H1 (cell line): ENCODE measurements around the gene HS3ST5. TPM values are rescaled to one million over a fixed set of nuclear protein-coding genes. Genes with fewer than 3 reads are reported as not detected.

Experiments
- CTCF ChIA-PET: fragments of 300-600 bp; sonication (Branson Sonifier 250); formaldehyde crosslinking; loops from one replicate; lab custom pipeline; 2021; ENCODE audit not compliant: partially characterized antibody; lab: Charles Lee
- POLR2A ChIA-PET: fragments of 300-600 bp; sonication (Branson Sonifier 250); formaldehyde crosslinking; loops from one replicate; lab custom pipeline; 2021; ENCODE audit warnings: inconsistent platforms; ENCODE audit not compliant: partially characterized antibody; lab: Charles Lee
- DNase-seq, 2 experiments: peaks; one replicate each; pipeline versions ENCODE4 v3.0.0 to v3.0.0-alpha.2; 2010 to 2022; ENCODE audit warnings: low spot score in 2 of 2, low read depth in 1 of 2, mixed read lengths in 1 of 2
- FAIRE-seq: peaks from 2 replicates; lab custom pipeline; 2011; peaks lifted over from hg19 to GRCh38; lab: Jason Lieb, UNC
- H2AFZ ChIP-seq: 2 replicates; pipeline ENCODE4 v1.8.1; 2012; ENCODE audit warnings: low read length, inconsistent platforms
- H2AK5ac ChIP-seq: 2 replicates; pipeline ENCODE4 v1.6.1; 2013; ENCODE audit warnings: low read depth, low read length
- H2BK120ac ChIP-seq: replicated peaks from 2 replicates; pipeline ENCODE3; 2013; ENCODE audit warnings: low read depth, low read length, inconsistent platforms
- H2BK12ac ChIP-seq: 2 replicates; pipeline ENCODE4 v1.6.1; 2013; ENCODE audit warnings: low read depth, low read length
- H2BK15ac ChIP-seq: 2 replicates; pipeline ENCODE4 v1.6.1; 2013; ENCODE audit warnings: low read length
- H2BK20ac ChIP-seq: 2 replicates; pipeline ENCODE4 v1.6.1; 2013; ENCODE audit warnings: low read length
- H2BK5ac ChIP-seq: 2 replicates; pipeline ENCODE4 v1.6.1; 2013; ENCODE audit warnings: low read depth, low read length
- H3K14ac ChIP-seq: 2 replicates; pipeline ENCODE4 v1.6.1; 2013; ENCODE audit warnings: inconsistent platforms; ENCODE audit not compliant: insufficient read length
- H3K18ac ChIP-seq: 2 replicates; pipeline ENCODE4 v1.6.1; 2013; ENCODE audit warnings: low read length; ENCODE audit errors: extremely low read depth
- H3K23ac ChIP-seq: 2 replicates; pipeline ENCODE4 v1.6.1; 2013; ENCODE audit warnings: inconsistent platforms; ENCODE audit not compliant: insufficient read length
- H3K23me2 ChIP-seq: 2 replicates; pipeline ENCODE4 v1.6.1; 2013; ENCODE audit warnings: low read depth, low read length
- H3K27ac ChIP-seq: 2 replicates; pipeline ENCODE4 v1.6.1; 2011; ENCODE audit warnings: low read depth, low read length, inconsistent platforms
- H3K27me3 ChIP-seq, 4 experiments: replicated peaks in 1 of 4; 1 replicate in 1 of 4; 2 replicates in 3 of 4; pipeline versions ENCODE4 v1.6.1 to v1.8.1; 2011 to 2013; ENCODE audit warnings: low read length in 3 of 4, mild to moderate bottlenecking in 3 of 4, inconsistent platforms in 2 of 4, mixed read lengths in 2 of 4, moderate library complexity in 1 of 4; ENCODE audit not compliant: control insufficient read depth in 3 of 4, insufficient read depth in 3 of 4; ENCODE audit errors: extremely low read depth in 1 of 4
- H3K36me3 ChIP-seq, 4 experiments: 2 replicates each; pipeline versions ENCODE4 v1.6.1 to v1.8.1; 2011 to 2013; ENCODE audit warnings: mild to moderate bottlenecking in 4 of 4, low read length in 3 of 4, moderate library complexity in 2 of 4, control low read depth in 1 of 4, inconsistent platforms in 1 of 4; ENCODE audit not compliant: insufficient read depth in 4 of 4, control insufficient read depth in 2 of 4
- H3K4ac ChIP-seq: replicated peaks from 2 replicates; pipeline ENCODE3; 2013; ENCODE audit warnings: low read length, low read depth, mixed read lengths, inconsistent platforms; ENCODE audit not compliant: insufficient read length
- H3K4me1 ChIP-seq, 4 experiments: replicated peaks in 1 of 4; 1 replicate in 1 of 4; 2 replicates in 3 of 4; pipeline versions ENCODE4 v1.6.1 to v1.8.1; 2011 to 2013; ENCODE audit warnings: low read length in 3 of 4, inconsistent platforms in 2 of 4, mixed read lengths in 1 of 4; ENCODE audit not compliant: insufficient read depth in 4 of 4, control insufficient read depth in 3 of 4
- H3K4me2 ChIP-seq, 2 experiments: 2 replicates each; pipeline versions ENCODE4 v1.6.1 to v1.8.1; 2011 to 2013; ENCODE audit warnings: low read depth in 2 of 2, low read length in 2 of 2, control low read depth in 1 of 2, inconsistent platforms in 1 of 2, mild to moderate bottlenecking in 1 of 2; ENCODE audit not compliant: insufficient read depth in 1 of 2
- H3K4me3 ChIP-seq, 4 experiments: fragments of 200-600, 300-600 bp in 1 of 4; sonication (generic), shearing (Covaris generic), sonication (Bioruptor Twin) in 1 of 4; 2 replicates each; pipeline versions ENCODE4 v1.5.1 to v1.8.1; 2011 to 2016; ENCODE audit warnings: low read length in 4 of 4, low read depth in 3 of 4, control low read depth in 2 of 4, inconsistent platforms in 2 of 4, mild to moderate bottlenecking in 2 of 4, mixed read lengths in 1 of 4, moderate library complexity in 1 of 4; ENCODE audit not compliant: insufficient read depth in 2 of 4; ENCODE audit errors: extremely low read depth in 1 of 4
- H3K56ac ChIP-seq: replicated peaks from 2 replicates; pipeline ENCODE3; 2013; ENCODE audit warnings: low read depth, mild to moderate bottlenecking, mixed read lengths, low read length, inconsistent platforms; ENCODE audit not compliant: insufficient read length
- H3K79me1 ChIP-seq: 2 replicates; pipeline ENCODE4 v1.6.1; 2013; ENCODE audit warnings: low read depth, low read length, control low read depth
- H3K79me2 ChIP-seq, 2 experiments: 2 replicates each; pipeline versions ENCODE4 v1.6.1 to v1.8.1; 2012 to 2013; ENCODE audit warnings: low read length in 2 of 2, mild to moderate bottlenecking in 2 of 2, inconsistent platforms in 1 of 2; ENCODE audit not compliant: insufficient read depth in 2 of 2, control insufficient read depth in 1 of 2
- H3K9ac ChIP-seq, 4 experiments: replicated peaks in 1 of 4; 1 replicate in 1 of 4; 2 replicates in 3 of 4; pipeline versions ENCODE4 v1.6.1 to v1.8.1; 2011 to 2013; ENCODE audit warnings: low read depth in 3 of 4, low read length in 3 of 4, control low read depth in 2 of 4, mild to moderate bottlenecking in 2 of 4, moderate library complexity in 2 of 4, inconsistent platforms in 1 of 4; ENCODE audit errors: extremely low read depth in 1 of 4
- H3K9me3 ChIP-seq, 2 experiments: 2 replicates each; pipeline versions ENCODE4 v1.6.1 to v1.8.1; 2012 to 2013; ENCODE audit warnings: mild to moderate bottlenecking in 2 of 2, moderate library complexity in 2 of 2, control low read depth in 1 of 2, inconsistent platforms in 1 of 2, low read depth in 1 of 2, low read length in 1 of 2, mixed read lengths in 1 of 2; ENCODE audit not compliant: insufficient read depth in 2 of 2
- H4K20me1 ChIP-seq, 2 experiments: replicated peaks in 1 of 2; 2 replicates each; pipeline versions ENCODE3 to v1.8.1; 2011 to 2013; ENCODE audit warnings: inconsistent platforms in 2 of 2, low read length in 2 of 2, mild to moderate bottlenecking in 1 of 2; ENCODE audit not compliant: insufficient read depth in 2 of 2, control insufficient read depth in 1 of 2
- H4K5ac ChIP-seq: 2 replicates; pipeline ENCODE4 v1.6.1; 2013; ENCODE audit warnings: low read length, low read depth, mixed read lengths, inconsistent platforms; ENCODE audit not compliant: insufficient read length
- H4K8ac ChIP-seq: 2 replicates; pipeline ENCODE4 v1.8.0; 2013; ENCODE audit warnings: mild to moderate bottlenecking, moderate library complexity, low read length, inconsistent platforms; ENCODE audit not compliant: insufficient read depth; ENCODE audit errors: extremely low read depth
- H4K91ac ChIP-seq: replicated peaks from 2 replicates; pipeline ENCODE3; 2013; ENCODE audit warnings: low read length, mixed read lengths, inconsistent platforms; ENCODE audit not compliant: insufficient read length
- CBX5 ChIP-seq: fragments of 300-800, 300-1000 bp; sonication (generic); IDR thresholded peaks from 2 replicates; pipeline ENCODE4 v1.7.1; 2016; ENCODE audit warnings: antibody characterized with exemption, low read length, low read depth
- CHD2 ChIP-seq: IDR thresholded peaks from 2 replicates; pipeline ENCODE4 v1.6.1; 2012; ENCODE audit warnings: low read length, improper control_type of control experiment
- EP300 ChIP-seq, 2 experiments: IDR thresholded peaks; 1 replicate in 1 of 2; 2 replicates in 1 of 2; pipeline ENCODE4 v1.6.1; 2011 to 2012; ENCODE audit warnings: low read depth in 2 of 2, low read length in 2 of 2, mild to moderate bottlenecking in 2 of 2, borderline replicate concordance in 1 of 2, inconsistent platforms in 1 of 2, moderate library complexity in 1 of 2
- HDAC2 ChIP-seq, 2 experiments: fragments of 300-600 bp in 1 of 2; sonication (generic) in 1 of 2; IDR thresholded peaks; 2 replicates each; pipeline ENCODE4 v1.6.1; 2011 to 2012; ENCODE audit warnings: low read depth in 2 of 2, low read length in 2 of 2, mild to moderate bottlenecking in 2 of 2, moderate library complexity in 2 of 2, borderline replicate concordance in 1 of 2, inconsistent platforms in 1 of 2
- NANOG ChIP-seq: IDR thresholded peaks from 2 replicates; pipeline ENCODE4 v1.6.1; 2011; ENCODE audit warnings: low read length, low read depth, mild to moderate bottlenecking, inconsistent platforms; ENCODE audit not compliant: insufficient read depth, poor library complexity, severe bottlenecking
- RFX5 ChIP-seq: IDR thresholded peaks from 2 replicates; pipeline ENCODE4 v1.6.1; 2011; ENCODE audit warnings: low read depth, low read length, improper control_type of control experiment, borderline replicate concordance
- SIRT6 ChIP-seq: IDR thresholded peaks from one replicate; pipeline ENCODE4 v1.7.1; 2012; ENCODE audit warnings: low read length, inconsistent platforms
- SIX5 ChIP-seq: IDR thresholded peaks from 2 replicates; pipeline ENCODE4 v1.6.1; 2011; ENCODE audit warnings: mild to moderate bottlenecking, low read depth, low read length
- TEAD4 ChIP-seq: IDR thresholded peaks from 2 replicates; pipeline ENCODE4 v1.6.1; 2012; ENCODE audit warnings: low read depth, low read length, inconsistent platforms, mixed read lengths
- WGBS, 2 experiments: shearing (Covaris generic) in 1 of 2; methylation state at CpG; one replicate each; pipeline versions ENCODE4 v1.1.6 to v1.1.7; 2013 to 2015; ENCODE audit warnings: low lambda C conversion rate in 2 of 2, mixed read lengths in 2 of 2, inconsistent platforms in 1 of 2, low coverage in 1 of 2, missing lambda C conversion rate in 1 of 2; ENCODE audit not compliant: insufficient replicate concordance in 2 of 2, insufficient coverage in 1 of 2, insufficient read length in 1 of 2; ENCODE audit errors: extremely low coverage in 1 of 2, missing lambda C conversion rate in 1 of 2; 5-methylcytosine and 5-hydroxymethylcytosine counted together
- polyA plus RNA-seq, 7 experiments: library from polyadenylated mRNA; depleted of rRNA in 3 of 7; stranded (reverse) in 5 of 7; unstranded in 2 of 7; fragments of >200 nt in 5 of 7; fragments of 200-250 nt in 2 of 7; gene quantifications; 1 replicate in 5 of 7; 2 replicates in 1 of 7; 4 replicates in 1 of 7; pipeline versions ENCODE4 v1.2.1 to v1.2.3, GENCODE V29; 2011 to 2013; ENCODE audit warnings: missing spikeins in 2 of 7, mixed read lengths in 2 of 7
- total RNA-seq: library from RNA; stranded (reverse); fragmentation: NEBNext Ultra II Directional; extraction: Animal tissue kit (Norgen Biotek cat#: 25700); gene quantifications from 2 replicates; pipeline ENCODE4 v1.2.1, GENCODE V29; 2021
- TF ChIP-seq, protein P1 (sequence below): IDR thresholded peaks from 2 replicates; pipeline ENCODE4 v1.6.1; 2011; ENCODE audit warnings: low read length, improper control_type of control experiment

The HS3ST5 gene
- total and polyA plus RNA-seq, 2 of the 8 experiments (the other 6 are each of a cell fraction or from before 2014, with no cell fraction given) = 1.2 to 9.9 TPM

DNA sequence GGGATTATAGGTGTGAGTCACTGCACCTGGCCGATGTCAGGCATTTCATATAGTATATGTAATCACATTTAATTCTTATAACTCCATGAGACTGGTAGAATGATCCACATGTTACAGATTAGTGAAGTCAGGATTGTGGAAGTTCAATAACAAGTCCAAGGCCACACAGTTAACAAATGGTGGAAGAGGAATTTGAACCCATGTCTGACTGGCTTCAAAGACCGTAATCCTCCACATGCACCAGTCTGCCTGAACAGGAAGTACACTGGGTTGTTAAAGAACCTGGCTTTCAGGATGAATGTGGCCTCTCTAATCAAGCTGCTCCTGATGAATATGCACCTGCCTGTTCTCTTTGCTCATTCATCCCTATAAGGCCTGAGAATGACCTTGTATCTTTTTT is 249.9 kb downstream of the HS3ST5 start:
- Histone ChIP-seq H4K20me1 (no peaks in the 10 kb centered on the region), H4K8ac (no peak overlapping the region), H3K18ac (no peak overlapping the region), H4K5ac (no peak overlapping the region), H2BK12ac (no peak overlapping the region), H3K4me1 (no peaks in the 10 kb centered on the region), H3K27me3 (no peaks in the 10 kb centered on the region), H2BK20ac (no peak overlapping the region), H3K4me3 (no peak overlapping the region), H3K9ac (no peak overlapping the region), H3K23ac (no peak overlapping the region), H2AK5ac (no peak overlapping the region), H3K36me3 (peaks cover 0 to 4% (median 0%) of the 10 kb centered on the region in 4 experiments; a peak in 4 of 8 replicates), H3K27ac (no peak overlapping the region), H3K4me2 (no peak overlapping the region), H2BK5ac (no peak overlapping the region), H2AFZ (no peak overlapping the region), H3K4ac (no peak overlapping the region), H3K56ac (no peak overlapping the region), H3K9me3 (no peaks in the 10 kb centered on the region), H3K79me2 (no peaks in the 10 kb centered on the region), H4K91ac (no peak overlapping the region), H3K23me2 (no peaks in the 10 kb centered on the region; the same call in 1 of the 2 replicates), H3K79me1 (no peaks in the 10 kb centered on the region), H2BK15ac (no peak overlapping the region), H2BK120ac (no peak overlapping the region), H3K14ac (no peak overlapping the region)
- FAIRE-seq (no peak), DNase-seq (no peak)
- no peak for TF ChIP-seq CBX5
- no peak for TF ChIP-seq SIX5
- TF ChIP-seq NANOG = no peak
- TF ChIP-seq, protein P1, sequence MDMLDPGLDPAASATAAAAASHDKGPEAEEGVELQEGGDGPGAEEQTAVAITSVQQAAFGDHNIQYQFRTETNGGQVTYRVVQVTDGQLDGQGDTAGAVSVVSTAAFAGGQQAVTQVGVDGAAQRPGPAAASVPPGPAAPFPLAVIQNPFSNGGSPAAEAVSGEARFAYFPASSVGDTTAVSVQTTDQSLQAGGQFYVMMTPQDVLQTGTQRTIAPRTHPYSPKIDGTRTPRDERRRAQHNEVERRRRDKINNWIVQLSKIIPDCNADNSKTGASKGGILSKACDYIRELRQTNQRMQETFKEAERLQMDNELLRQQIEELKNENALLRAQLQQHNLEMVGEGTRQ = no peak
- no peak for TF ChIP-seq RFX5
- no peak for TF ChIP-seq TEAD4
- no peak for TF ChIP-seq SIRT6
- no peak for TF ChIP-seq HDAC2 (IDR thresholded peaks at IDR 0.05; ENCODE audit: borderline replicate concordance in 1 of 2, low read depth in 2 of 2, low read length in 2 of 2)
- no peak for TF ChIP-seq CHD2
- no peak for TF ChIP-seq EP300 (IDR thresholded peaks at IDR 0.05; ENCODE audit: borderline replicate concordance in 1 of 2, low read depth in 2 of 2, low read length in 2 of 2)
- CTCF ChIA-PET = interaction anchor here (0.7 to 2.5 kb wide), 5 partner anchors 15 to 666 kb away, joined by 3 to 11 read pairs (median 3); no protein-coding TSS in a partner anchor
- 100% methylated on average over 2 of the region's 2 CpGs; no CpG with 5 or more reads in 1 of the 2 experiments for WGBS, 2 experiments
- POLR2A ChIA-PET = no interaction called here
